CD4-positive, alpha-beta T cell treated with Interleukin-15 for 1 hour (primary cell): ENCODE results near the gene TOMM7.
"Not testable (repeated sequence)": the region's sequence is repeated elsewhere in the genome, so short reads cannot be mapped to it uniquely, and the experiment has no call there.

Source experiments
- DNase-seq: peaks from one replicate; pipeline ENCODE4 v3.0.0-alpha.2; 2020

TOMM7 gene

DNA sequence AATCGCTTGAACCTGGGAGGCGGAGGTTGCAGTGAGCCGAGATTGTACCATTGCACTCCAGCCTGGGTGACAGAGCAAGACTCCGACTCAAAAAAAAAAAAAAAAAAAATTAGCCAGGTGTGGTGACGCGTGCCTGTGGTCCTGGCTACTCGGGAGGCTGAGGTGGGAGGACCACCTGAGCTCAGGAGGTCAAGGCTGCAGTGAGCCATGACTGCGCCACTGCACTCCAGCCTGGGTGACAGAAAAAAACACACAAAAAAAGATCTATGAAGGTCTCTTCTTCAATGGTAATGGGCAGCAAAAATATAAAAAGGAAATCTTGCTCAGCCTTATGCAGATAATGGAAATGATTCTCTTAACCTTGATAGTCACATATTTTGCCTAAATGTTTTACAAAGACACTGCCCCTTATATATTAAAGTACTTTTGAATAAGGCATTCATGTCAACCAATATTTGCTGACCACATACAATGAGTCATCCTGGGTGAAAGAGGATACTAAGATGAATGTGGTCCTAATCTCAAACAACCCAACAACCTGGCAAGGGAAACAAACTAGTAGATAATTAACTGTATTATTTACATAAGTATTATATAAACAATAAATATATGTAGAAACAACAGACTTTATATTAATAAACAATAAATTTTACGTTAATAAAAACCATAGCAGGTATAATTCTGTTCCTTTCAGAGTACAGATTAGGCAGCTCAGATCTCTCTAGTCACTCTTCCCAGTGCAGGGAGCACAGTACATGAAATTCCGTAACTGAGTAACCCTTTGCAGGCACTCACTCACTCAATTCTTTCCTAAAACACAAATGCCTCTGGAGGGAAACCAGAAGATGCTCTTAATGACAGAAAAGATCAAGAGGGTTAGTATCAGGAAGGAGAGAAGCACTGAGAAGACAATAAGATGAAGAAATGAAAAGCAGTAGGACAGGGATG lies 8.1 kb downstream of the TOMM7 start:
- no peak for DNase-seq

DNA sequence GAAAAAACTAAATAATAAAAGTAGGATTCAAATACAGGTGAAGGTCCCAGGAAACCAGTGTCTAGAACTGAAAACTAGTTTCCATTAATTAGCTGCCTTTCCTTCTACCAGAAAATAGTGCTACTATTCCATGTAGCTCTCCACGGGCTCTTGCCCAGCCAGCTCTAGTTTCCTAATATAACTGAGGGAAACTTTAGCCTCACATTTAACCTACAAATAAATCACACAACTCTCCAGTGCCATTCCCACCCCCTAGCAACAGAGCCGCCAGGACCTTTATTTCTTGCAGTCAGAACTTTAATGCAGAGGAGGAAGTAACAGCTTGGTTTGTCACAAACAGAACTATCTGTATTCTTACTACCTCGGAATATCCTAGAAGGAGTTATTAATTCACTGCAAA lies 10.3 kb downstream of the TOMM7 start:
- DNase-seq, result no peak

- DNase-seq, result no peak
Observed at GRCh38 chr7:22811746-22812280, 10.8 kb downstream of the TOMM7 start.

DNA sequence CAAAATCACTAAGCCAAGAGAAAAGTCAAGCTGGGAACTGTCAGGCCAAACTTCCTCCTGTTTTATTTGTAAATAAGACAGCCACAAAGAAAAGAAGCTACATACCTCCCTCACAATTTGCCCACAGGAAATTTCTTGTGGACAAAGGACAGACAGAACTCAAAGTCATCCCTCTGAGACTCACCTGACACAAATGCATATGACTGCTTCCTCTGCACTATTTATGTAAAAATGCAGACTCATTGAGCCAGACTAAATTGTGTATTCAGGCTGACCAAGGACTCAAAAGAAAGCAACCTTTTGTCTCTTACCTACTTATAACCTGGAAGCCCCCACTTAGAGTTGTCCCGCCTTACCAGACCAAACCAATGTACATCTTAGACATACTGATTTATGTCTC lies 11.8 kb downstream of the TOMM7 start:
- no peak for DNase-seq

DNA sequence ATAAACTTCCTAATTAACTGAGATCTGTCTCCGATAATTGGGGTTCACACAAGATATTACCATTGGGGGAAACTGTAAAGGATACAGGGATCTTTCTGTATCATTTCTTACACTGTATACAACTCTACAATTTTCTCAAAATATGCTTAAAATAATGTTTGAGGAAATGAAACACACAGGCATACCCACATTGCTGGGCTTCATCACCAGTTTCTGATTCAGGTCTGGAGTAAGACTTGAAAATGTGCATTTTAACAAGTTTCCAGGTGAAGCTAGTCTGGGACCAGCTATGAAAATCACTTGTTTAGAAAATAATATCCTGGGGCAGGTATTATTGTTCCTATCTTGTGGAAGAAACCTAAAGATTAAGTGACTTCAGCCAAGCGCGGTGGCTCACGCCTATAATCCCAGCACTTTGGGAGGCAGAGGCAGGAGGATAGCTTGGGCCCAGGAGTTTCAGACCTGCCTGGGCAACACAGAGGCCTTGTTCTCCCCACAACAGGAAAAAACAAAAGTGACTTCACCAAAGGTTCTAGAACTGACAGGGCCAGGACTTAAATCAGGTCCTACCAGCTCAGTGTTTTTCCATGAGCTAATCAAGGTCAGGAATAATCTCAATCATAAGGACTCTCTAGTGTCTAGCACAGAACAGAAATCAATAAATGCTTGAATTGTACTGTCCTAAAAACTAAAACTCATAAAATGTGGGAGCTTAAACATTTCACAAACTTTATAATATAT lies 12.6 kb downstream of the TOMM7 start:
- no peak for DNase-seq

- no peak for DNase-seq
Observed at GRCh38 chr7:22808140-22808539, 14.5 kb downstream of the TOMM7 start.

- DNase-seq, result no peak
Observed at GRCh38 chr7:22806752-22807151, 15.9 kb downstream of the TOMM7 start.

GRCh38 chr7:22805227-22805626 lies 17.4 kb downstream of the TOMM7 start:
- DNase-seq, result no peak

GRCh38 chr7:22802831-22803230 lies 19.8 kb downstream of the TOMM7 start:
- not testable (repeated sequence) for DNase-seq

DNA sequence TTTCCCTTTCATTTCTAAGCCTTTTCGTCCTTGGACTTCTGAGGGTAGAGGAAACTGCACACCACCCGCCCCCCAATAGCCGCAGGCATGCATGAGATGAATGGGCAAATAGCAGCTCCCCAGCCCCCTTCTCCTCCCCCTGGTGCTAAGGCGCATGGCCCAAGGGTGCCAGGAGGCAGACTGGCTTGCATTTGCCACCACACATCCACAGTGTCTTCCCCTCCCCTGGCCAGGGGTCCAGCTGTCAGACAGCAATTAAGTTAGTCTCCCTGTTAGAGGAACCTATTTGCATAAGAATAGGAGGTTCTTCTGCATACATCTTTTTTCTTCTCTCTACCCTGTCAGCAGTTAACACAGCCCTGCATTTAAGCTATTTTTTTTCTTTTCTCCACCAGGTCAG lies 20.2 kb downstream of the TOMM7 start:
- no peak for DNase-seq

DNA sequence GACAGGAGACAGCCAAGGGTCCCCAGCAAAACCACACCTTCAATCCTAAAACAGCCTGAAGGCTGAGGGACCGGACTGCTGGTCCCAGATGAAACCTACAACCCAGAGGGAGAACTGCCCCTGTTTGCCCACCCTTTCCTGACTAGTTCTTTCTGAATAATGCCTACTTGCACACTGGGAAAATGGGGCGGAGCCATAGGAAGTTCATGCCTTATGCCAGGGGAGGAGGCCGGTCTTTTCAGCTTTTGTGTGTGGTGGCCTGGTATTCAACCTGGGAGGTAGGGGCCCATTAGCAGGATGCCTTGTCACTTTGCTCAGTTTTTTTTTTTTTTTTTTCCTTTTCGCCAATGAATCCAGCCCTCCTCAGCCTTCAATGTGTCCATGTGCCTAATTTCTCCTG lies 20.7 kb downstream of the TOMM7 start:
- no peak for DNase-seq

GRCh38 chr7:22799633-22800032 lies 23.0 kb downstream of the TOMM7 start:
- DNase-seq, result no peak

DNA sequence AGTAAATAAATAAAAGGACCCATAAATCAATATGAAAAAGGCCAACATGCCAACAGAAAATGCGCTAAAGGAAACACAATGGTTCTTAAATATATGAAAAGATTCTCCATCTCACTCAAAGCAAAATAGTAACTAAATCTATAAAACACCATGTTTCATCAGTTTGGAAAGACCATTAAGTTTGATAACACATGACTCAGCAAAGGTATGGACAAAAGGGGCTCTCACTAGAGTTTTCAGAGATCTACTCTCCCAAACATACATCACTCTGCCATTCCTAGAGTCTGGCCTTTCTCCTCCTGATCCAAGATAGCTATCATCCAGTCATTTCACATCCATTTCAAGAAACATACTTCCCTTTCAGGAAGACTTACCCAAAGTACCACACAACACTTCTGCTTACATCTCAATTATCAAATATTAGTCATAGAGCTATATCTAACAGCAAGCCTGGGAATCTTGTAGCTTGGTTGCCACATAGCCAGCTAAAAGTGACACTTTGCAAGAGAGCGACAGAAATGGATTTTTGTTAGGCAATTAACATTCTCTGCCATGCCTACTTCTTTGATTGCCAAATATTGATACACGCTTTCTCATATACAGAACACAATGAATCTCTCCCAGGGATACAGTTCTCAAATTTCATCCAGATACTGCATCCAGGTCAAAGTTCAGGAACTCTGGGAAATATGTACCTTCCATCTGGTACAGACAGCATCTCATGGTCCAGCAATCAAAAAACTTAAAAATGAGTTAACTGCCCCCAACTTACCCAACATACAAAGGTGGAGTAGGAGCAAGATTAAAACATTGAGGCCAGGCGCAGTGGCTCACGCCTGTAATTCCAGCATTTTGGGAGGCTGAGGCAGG lies 28.8 kb downstream of the TOMM7 start:
- DNase-seq, result no peak

DNA sequence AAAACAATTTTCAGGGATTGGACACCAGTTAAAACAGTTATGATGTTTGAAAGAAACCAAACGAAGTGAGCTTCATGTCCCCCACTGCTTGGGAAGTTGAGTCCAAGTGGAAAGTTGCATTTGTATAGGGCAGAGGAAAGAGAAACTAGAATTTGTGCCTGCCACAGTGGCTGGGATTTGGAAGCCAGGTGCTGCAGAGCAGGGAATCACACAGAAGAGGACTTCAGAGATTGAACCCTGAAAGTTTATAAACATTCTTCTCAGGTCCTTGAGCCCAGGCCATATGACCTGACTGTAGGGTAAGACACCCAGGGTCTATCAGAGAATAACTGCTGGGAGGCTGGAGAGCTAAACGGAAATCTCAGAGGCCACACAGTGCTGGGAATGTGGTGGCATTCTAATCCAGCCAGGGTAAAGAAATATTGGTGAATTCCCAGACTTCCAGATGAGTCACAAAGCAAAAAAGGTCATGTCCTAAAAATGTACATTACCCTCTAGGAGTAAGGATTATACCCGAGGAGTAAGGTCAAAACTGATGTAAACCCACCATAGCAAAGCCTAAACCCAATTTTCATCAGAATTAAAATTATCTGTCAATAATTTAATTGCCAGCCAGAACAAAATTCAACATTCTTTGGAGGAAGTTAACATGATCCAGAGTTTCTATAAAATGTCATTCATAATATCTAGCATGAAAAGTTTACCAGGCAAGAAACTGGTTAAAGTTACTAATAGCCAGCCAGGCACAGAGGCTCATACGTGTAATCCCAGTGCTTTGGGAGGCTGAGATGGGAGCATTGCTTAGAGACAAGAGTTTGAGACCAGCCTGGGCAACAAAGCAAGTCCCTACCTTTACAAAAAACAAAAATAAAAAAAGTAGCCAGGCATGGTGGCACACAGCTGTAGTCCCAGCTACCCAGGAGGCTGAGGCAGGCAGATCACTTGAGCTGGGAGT lies 31.2 kb downstream of the TOMM7 start:
- no peak for DNase-seq

DNA sequence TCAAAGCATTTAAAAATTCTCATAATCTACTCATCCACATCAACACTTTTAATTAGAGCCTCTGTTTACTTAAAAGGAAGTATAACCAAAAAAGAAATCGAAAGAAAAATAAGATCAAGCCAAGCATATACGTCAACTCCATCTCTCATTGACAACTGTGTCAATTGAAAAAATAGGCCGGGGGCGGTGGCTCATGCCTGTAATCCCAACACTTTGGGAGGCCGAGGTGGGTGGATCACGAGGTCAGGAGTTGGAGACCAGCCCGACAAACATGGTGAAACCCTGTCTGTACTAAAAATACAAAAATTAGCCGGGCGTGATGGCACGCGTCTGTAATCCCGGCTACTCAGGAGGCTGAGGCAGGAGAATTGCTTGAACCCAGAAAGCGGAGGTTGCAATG lies 32.0 kb downstream of the TOMM7 start:
- not testable (repeated sequence) for DNase-seq

DNA sequence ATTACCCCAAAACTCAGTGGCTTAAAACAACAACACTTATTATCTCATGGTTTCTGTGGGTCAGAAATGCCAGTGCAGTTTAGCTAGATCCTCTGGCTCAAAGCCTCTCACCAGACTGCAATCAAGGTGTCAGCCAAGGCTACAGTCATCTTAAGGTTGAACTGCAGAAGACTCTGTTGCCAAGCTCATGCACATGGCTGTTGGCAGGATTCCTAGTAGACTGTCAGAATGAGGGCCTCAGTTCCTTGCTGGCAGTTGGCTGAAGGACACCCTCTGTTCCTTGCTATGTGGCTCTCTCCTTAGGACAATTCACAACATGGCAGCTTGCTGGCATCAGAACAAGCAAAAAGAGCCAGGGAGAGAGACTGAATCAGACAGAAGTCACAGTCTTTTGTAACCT lies 34.7 kb downstream of the TOMM7 start:
- no peak for DNase-seq

GRCh38 chr7:22786290-22786932 lies 36.2 kb downstream of the TOMM7 start:
- no peak for DNase-seq

GRCh38 chr7:22784346-22784745 lies 38.3 kb downstream of the TOMM7 start:
- DNase-seq, result no peak

DNA sequence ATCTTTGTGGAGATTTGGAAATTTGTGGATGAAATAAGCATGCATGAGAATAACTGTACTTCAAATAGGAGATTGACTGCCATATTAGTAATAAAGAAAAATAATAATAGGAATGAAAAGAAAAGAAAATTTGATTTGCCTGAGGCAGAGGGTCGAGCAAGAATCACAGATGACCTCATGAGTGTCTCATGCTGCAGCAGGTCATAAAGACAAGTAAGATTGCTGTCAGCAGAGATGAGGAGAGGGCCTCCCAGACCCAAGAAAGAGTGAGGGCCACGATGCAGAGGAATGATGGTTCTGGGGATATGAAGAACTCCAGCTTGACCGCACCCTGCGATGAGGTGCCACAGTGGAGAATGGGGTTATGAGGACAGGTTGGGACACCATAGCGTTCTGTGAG lies 39.2 kb downstream of the TOMM7 start:
- no peak for DNase-seq

DNA sequence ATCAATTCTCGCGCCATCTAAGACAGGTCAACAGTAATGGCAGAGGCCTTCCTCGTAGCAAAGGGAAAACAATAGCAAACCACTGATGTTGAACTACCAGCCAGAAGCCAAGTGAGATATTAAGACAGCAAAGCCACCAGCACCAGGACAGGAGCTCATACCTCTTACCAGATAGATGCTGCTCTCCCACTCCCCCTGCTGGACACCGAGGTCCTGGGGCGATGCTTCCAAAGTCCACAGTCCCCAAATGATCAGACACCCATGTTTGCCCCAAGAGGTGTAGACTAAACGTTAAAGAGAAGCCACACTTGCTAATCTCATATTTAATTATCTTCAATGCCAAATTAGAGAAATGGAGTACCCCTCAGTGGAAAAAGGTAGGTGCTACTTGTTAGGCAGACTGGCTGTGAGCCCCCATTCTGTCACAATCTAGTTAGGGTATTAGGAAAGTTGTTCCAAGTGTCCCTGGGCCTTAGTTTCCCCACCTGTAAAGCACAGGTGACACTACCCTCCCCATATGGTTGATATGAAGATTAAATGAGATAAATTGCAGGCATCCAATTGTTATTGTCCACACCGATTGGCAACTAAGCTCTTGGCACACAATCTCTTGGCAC lies 39.9 kb downstream of the TOMM7 start:
- DNase-seq, result peak; percentile 67
